SK-N-SH (cell line): ENCODE data around the gene AREL1. TPM values are rescaled to one million over a fixed set of nuclear protein-coding genes. Genes with fewer than 3 reads are reported as not detected.
A peak's percentile ranks its signal among the peaks of the same experiment; 100 is the strongest.

Experiments
- CTCF ChIA-PET: fragments of 300-600, 350-600 bp; formaldehyde crosslinking; extraction: SDS; loops from one replicate; lab custom pipeline; 2021; lab: Yijun Ruan, JAX
- POLR2A ChIA-PET: fragments of 350-600 bp; sonication (Branson Sonifier 250); formaldehyde crosslinking; extraction: SDS; loops from one replicate; lab custom pipeline; 2020; ENCODE audit warnings: antibody characterized with exemption, inconsistent platforms; lab: Yijun Ruan, JAX
- DNase-seq: peaks from one replicate; pipeline ENCODE4 v3.0.0; 2012
- H2AFZ ChIP-seq: fragments of 200-600 bp; sonication (generic); 2 replicates; pipeline ENCODE4 v1.8.1; 2016; ENCODE audit warnings: antibody characterized with exemption, mild to moderate bottlenecking, low read depth
- H3F3A ChIP-seq: fragments of 200-600 bp; sonication (generic); replicated peaks from 2 replicates; pipeline ENCODE3; 2016; ENCODE audit warnings: antibody characterized with exemption, mild to moderate bottlenecking; ENCODE audit not compliant: insufficient read depth
- H3K27ac ChIP-seq, 2 experiments: fragments of 200-500 bp in 1 of 2; fragments of 200-600 bp in 1 of 2; sonication (Bioruptor generic) in 1 of 2; sonication (generic), shearing (Covaris generic) in 1 of 2; 2 replicates each; pipeline versions ENCODE4 v1.5.1 to v1.6.1; 2014 to 2016; ENCODE audit warnings: low read depth in 2 of 2, inconsistent platforms in 1 of 2, low read length in 1 of 2, mild to moderate bottlenecking in 1 of 2, mixed read lengths in 1 of 2
- H3K27me3 ChIP-seq: fragments of 200-600 bp; sonication (generic), shearing (Covaris generic); 2 replicates; pipeline ENCODE4 v1.6.1; 2016; ENCODE audit warnings: mixed run types; ENCODE audit not compliant: insufficient read depth
- H3K36me3 ChIP-seq, 2 experiments: fragments of 200-500 bp in 1 of 2; fragments of 200-600 bp in 1 of 2; sonication (Bioruptor generic) in 1 of 2; sonication (generic) in 1 of 2; replicated peaks in 1 of 2; 2 replicates each; pipeline versions ENCODE3 to v1.5.1; 2014 to 2016; ENCODE audit warnings: low read length in 1 of 2, mild to moderate bottlenecking in 1 of 2; ENCODE audit not compliant: insufficient read depth in 2 of 2, control insufficient read depth in 1 of 2
- H3K4me1 ChIP-seq, 2 experiments: fragments of 200-500 bp in 1 of 2; fragments of 200-600 bp in 1 of 2; sonication (Bioruptor generic) in 1 of 2; sonication (generic), shearing (Covaris generic) in 1 of 2; 2 replicates each; pipeline versions ENCODE4 v1.5.1 to v1.6.1; 2014 to 2016; ENCODE audit warnings: low read depth in 1 of 2, low read length in 1 of 2, mixed run types in 1 of 2; ENCODE audit not compliant: insufficient read depth in 2 of 2, control insufficient read depth in 1 of 2
- H3K4me2 ChIP-seq: fragments of 200-600 bp; sonication (generic), shearing (Covaris generic); 2 replicates; pipeline ENCODE4 v1.6.1; 2017; ENCODE audit warnings: mixed run types
- H3K4me3 ChIP-seq, 2 experiments: fragments of 200-500 bp in 1 of 2; fragments of 200-600 bp in 1 of 2; sonication (Bioruptor generic) in 1 of 2; sonication (generic), shearing (Covaris generic) in 1 of 2; 2 replicates each; pipeline versions ENCODE4 v1.5.1 to v1.8.1; 2014 to 2016; ENCODE audit warnings: low read depth in 2 of 2, inconsistent platforms in 1 of 2, low read length in 1 of 2, mild to moderate bottlenecking in 1 of 2, mixed read lengths in 1 of 2, moderate library complexity in 1 of 2
- H3K79me2 ChIP-seq: fragments of 200-600 bp; sonication (generic); 2 replicates; pipeline ENCODE4 v1.8.1; 2017; ENCODE audit warnings: mild to moderate bottlenecking; ENCODE audit not compliant: insufficient read depth
- H3K9ac ChIP-seq: fragments of 200-600 bp; sonication (generic); 2 replicates; pipeline ENCODE4 v1.6.1; 2017; ENCODE audit warnings: mixed run types
- H3K9me2 ChIP-seq: fragments of 200-600 bp; sonication (generic); 2 replicates; pipeline ENCODE4 v1.6.1; 2017; ENCODE audit warnings: mixed run types
- H3K9me3 ChIP-seq: fragments of 200-600 bp; sonication (generic); 2 replicates; pipeline ENCODE4 v1.6.1; 2017; ENCODE audit warnings: mixed run types, mild to moderate bottlenecking, moderate library complexity
- H4K20me1 ChIP-seq: fragments of 200-600 bp; sonication (generic); 2 replicates; pipeline ENCODE4 v1.6.1; 2017; ENCODE audit warnings: mild to moderate bottlenecking, mixed run types; ENCODE audit not compliant: insufficient read depth
- CHD2 ChIP-seq: fragments of 150-350 bp; IDR thresholded peaks from 2 replicates; pipeline ENCODE4 v1.6.1; 2018; ENCODE audit warnings: low read length; ENCODE audit not compliant: partially characterized antibody
- CTCF ChIP-seq: fragments of 200-600 bp; sonication (generic); IDR thresholded peaks from 2 replicates; pipeline ENCODE4 v1.6.1; 2017; ENCODE audit warnings: antibody characterized with exemption, mild to moderate bottlenecking, moderate library complexity
- EZH2phosphoT487 ChIP-seq: fragments of 200-600 bp; sonication (generic); IDR thresholded peaks from 2 replicates; pipeline ENCODE4 v1.6.1; 2017; ENCODE audit warnings: low read depth, mixed run types, mild to moderate bottlenecking, antibody characterized with exemption, moderate library complexity, borderline replicate concordance
- FOSL2 ChIP-seq: IDR thresholded peaks from 2 replicates; pipeline ENCODE4 v1.4.0; 2012; ENCODE audit warnings: low read depth, mild to moderate bottlenecking, moderate library complexity, borderline replicate concordance
- GATA2 ChIP-seq: sonication (generic); formaldehyde crosslinking; IDR thresholded peaks from 2 replicates; pipeline ENCODE4 v1.5.0; 2020; ENCODE audit warnings: mild to moderate bottlenecking, missing genetic modification reagents
- IRF3 ChIP-seq: fragments of 150-350 bp; IDR thresholded peaks from 2 replicates; pipeline ENCODE4 v1.6.1; 2016; ENCODE audit warnings: mild to moderate bottlenecking, low read depth, low read length
- MEF2A ChIP-seq: IDR thresholded peaks from 2 replicates; pipeline ENCODE4 v1.4.0; 2012; ENCODE audit warnings: low read depth, borderline replicate concordance
- MXI1 ChIP-seq: IDR thresholded peaks from 2 replicates; pipeline ENCODE4 v1.6.1; 2012; ENCODE audit warnings: mild to moderate bottlenecking, low read depth, low read length, improper control_type of control experiment
- NRF1 ChIP-seq: IDR thresholded peaks from 2 replicates; pipeline ENCODE4 v1.6.1; 2012; ENCODE audit warnings: low read depth, mild to moderate bottlenecking, low read length
- PBX3 ChIP-seq: IDR thresholded peaks from 2 replicates; pipeline ENCODE4; 2012
- RFX5 ChIP-seq: IDR thresholded peaks from 2 replicates; pipeline ENCODE4 v1.6.1; 2012; ENCODE audit warnings: mild to moderate bottlenecking, improper control_type of control experiment, low read length
- TAF1 ChIP-seq: IDR thresholded peaks from 2 replicates; pipeline ENCODE4 v1.6.1; 2012; ENCODE audit warnings: low read depth, mild to moderate bottlenecking, low read length, moderate library complexity, borderline replicate concordance
- TCF12 ChIP-seq: IDR thresholded peaks from 2 replicates; pipeline ENCODE4 v1.4.0; 2012
- WGBS: methylation state at CpG from one replicate; pipeline ENCODE4 v1.1.6; 2017; ENCODE audit warnings: low lambda C conversion rate; 5-methylcytosine and 5-hydroxymethylcytosine counted together
- polyA plus RNA-seq, 3 experiments: library from polyadenylated mRNA; depleted of rRNA; stranded (reverse); fragments of >200 nt; gene quantifications; 2 replicates each; pipeline ENCODE4 v1.2.3, GENCODE V29; 2012

The AREL1 gene
- polyA plus RNA-seq, 1 of the 3 experiments (the other 2 are of a cell fraction), result 35.1 TPM

- H3K36me3 ChIP-seq, result no peaks in the 10 kb centered on the region
- H3K9me2 ChIP-seq, result no peaks in the 10 kb centered on the region
- H3K4me2 ChIP-seq, result peak overlapping the region; percentile 84
- H3K4me1 ChIP-seq, result peaks cover 21 to 57% of the 10 kb centered on the region in 2 experiments; a peak in 3 of 4 replicates
- no peaks in the 10 kb centered on the region for H3K27me3 ChIP-seq
- CTCF ChIA-PET, result interaction anchor here (0.6 to 7.4 kb wide), 4 partner anchors 17 to 115 kb away, joined by 3 to 48 read pairs (median 8); no protein-coding TSS in a partner anchor
- H2AFZ ChIP-seq, result no peak overlapping the region
- H3F3A ChIP-seq, result peaks cover 47% of the 10 kb centered on the region
- DNase-seq, result no peak
- peak overlapping the region in 1 of 2 experiments; percentile 99; a peak in 3 of 4 replicates for H3K27ac ChIP-seq
- peak overlapping the region in 1 of 2 experiments; percentile 73; a peak in 2 of 4 replicates for H3K4me3 ChIP-seq
- peak overlapping the region; percentile 80 for H3K9ac ChIP-seq
- H4K20me1 ChIP-seq, result no peaks in the 10 kb centered on the region
- POLR2A ChIA-PET, result no interaction called here
- peaks cover 63% of the 10 kb centered on the region for H3K79me2 ChIP-seq
- 89% methylated on average over 14 of the region's 14 CpGs for WGBS
- TF ChIP-seq CHD2 (no peak), NRF1 (no peak), MXI1 (no peak), CTCF (no peak), PBX3 (no peak), IRF3 (no peak), TAF1 (no peak), GATA2 (CRISPR knock-in tag) (no peak), TCF12 (no peak), RFX5 (no peak), MEF2A (no peak), FOSL2 (no peak), EZH2phosphoT487 (no peak)
- H3K9me3 ChIP-seq, result no peaks in the 10 kb centered on the region
Measured at GRCh38 chr14:74615735-74616134, 97.1 kb downstream of the AREL1 start.
